ENCODE measurements around the gene CYB5RL.

GRCh38 chr1:54172614-54173599 is 26.9 kb downstream of the CYB5RL start:
- no peak for TF ChIP-seq CTCF (IDR thresholded peaks at IDR 0.05)
- no peak for TF ChIP-seq POLR2A (IDR thresholded peaks at IDR 0.05)
